ENCODE data around the gene MFNG. TPM values are rescaled to one million over a fixed set of nuclear protein-coding genes. Genes with fewer than 3 reads are reported as not detected.

The MFNG gene
- total and polyA plus RNA-seq, 8 donors, result 1.5 to 10.5 (median 4.4) TPM

DNA sequence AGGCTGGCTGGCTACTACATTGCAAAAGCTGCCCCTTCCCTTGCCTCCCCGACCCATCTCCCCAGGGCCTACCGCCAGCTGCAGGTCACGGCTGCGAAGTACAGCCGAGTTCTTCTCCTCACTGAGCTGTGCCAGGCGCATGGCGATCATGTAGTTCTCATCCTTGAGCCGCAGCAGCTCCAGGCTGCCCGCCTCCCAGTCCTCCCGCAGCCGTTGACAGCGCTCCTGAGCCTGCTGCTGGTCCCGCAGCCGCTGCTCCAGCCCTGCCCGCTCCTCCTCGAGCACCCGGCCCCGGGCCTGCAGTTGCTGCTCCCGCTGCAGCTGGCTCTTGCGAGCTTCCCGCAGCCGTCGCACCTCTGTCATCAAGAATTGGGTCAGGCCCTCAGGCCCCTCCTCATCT, 29.7 kb upstream of the MFNG start:
- ATAC-seq (no peak), DNase-seq (peak in 1 of 6 donors; percentile 59), FAIRE-seq (no peak)
- Histone ChIP-seq H3K27me3 (no peaks in the 10 kb centered on the region), H3K4me3 (no peak overlapping the region), H3K36me3 (no peaks in the 10 kb centered on the region), H3K4me1 (peaks cover 4 to 8% (median 6%) of the 10 kb centered on the region in 3 donors), H3K9me3 (no peaks in the 10 kb centered on the region), H3K27ac (no peak overlapping the region)
- 92 to 94% methylated on average over 23 of the region's 23 CpGs for WGBS, 2 donors
- intact Hi-C loops (cut with DNase I), result no loop called here
- TF ChIP-seq, protein P1, sequence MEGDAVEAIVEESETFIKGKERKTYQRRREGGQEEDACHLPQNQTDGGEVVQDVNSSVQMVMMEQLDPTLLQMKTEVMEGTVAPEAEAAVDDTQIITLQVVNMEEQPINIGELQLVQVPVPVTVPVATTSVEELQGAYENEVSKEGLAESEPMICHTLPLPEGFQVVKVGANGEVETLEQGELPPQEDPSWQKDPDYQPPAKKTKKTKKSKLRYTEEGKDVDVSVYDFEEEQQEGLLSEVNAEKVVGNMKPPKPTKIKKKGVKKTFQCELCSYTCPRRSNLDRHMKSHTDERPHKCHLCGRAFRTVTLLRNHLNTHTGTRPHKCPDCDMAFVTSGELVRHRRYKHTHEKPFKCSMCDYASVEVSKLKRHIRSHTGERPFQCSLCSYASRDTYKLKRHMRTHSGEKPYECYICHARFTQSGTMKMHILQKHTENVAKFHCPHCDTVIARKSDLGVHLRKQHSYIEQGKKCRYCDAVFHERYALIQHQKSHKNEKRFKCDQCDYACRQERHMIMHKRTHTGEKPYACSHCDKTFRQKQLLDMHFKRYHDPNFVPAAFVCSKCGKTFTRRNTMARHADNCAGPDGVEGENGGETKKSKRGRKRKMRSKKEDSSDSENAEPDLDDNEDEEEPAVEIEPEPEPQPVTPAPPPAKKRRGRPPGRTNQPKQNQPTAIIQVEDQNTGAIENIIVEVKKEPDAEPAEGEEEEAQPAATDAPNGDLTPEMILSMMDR (IDR thresholded peaks at IDR 0.05), result no peak

DNA sequence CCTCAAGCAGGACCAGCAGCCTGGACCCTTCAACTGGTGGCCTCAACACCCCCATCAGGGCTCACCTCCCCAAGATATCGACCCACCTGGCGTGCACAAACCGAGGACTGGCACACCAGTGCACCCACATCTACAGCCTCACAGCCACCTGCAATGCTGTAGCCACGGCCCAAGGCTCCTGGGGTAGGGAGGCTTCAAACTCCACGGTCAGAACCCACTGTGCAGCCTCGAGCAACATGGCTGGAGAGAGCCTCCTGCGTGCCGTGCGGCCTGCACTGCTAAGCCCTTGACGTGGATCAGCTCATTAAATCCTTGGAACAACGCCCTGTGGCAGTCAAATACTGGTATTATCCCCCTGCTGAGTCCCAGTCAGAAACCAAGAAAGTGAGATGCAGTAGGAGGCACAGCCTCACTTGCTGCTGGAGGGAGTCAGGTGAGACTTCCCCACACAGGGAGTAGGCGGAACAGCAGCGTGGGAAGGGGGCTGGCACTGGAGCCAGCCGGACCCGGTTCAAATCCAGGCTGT, 28.4 kb upstream of the MFNG start:
- Histone ChIP-seq H3K4me3 (no peak overlapping the region), H3K4me1 (peaks cover 4 to 8% (median 6%) of the 10 kb centered on the region in 3 donors), H3K36me3 (no peaks in the 10 kb centered on the region), H3K27me3 (no peaks in the 10 kb centered on the region), H3K27ac (peak overlapping the region in 3 of 4 donors; percentile 5 to 47 (median 26)), H3K9me3 (no peaks in the 10 kb centered on the region)
- FAIRE-seq (no peak), ATAC-seq (peak in 1 of 4 donors; percentile 6), DNase-seq (peak in 2 of 6 donors; percentile 46 to 49)
- TF ChIP-seq, protein P1 (IDR thresholded peaks at IDR 0.05), result no peak
- intact Hi-C loops (cut with DNase I), result no loop called here
- WGBS, 2 donors, result 51 to 56% methylated on average over 15 of the region's 15 CpGs

DNA sequence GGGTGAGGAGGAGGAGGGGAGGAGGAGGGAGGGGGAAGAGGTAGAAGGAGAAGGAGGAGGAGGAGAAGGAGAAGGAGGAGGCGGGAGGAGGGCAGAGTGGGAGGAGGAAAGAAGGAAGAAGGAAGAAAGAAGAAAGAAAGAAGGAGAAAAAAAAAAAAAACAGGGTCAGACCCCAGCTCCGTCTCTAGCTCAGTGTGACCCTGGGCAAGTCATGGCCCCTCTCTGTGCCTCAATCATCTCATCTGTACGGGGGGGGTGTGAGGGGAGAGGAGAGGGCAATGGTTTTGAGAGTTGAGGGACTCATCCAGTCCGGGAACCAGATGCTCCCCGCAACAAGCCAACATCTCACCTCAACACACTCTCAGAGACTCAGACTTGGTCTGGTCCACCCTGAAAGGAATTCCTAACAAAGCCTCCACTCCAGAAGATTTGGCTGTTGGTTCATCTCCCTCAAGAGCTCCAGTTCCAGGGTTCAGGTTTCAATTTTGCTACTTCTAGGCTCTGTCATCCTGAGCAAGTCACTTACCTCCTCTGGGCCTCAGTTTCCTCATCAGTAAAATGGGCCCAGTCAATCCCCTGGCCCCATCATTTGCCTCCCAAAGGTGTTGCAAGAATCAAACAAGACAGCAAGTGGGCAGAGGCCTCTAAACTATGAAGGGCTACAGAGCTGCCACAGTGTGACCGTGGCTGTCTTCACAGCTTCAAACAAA, 25.4 kb upstream of the MFNG start:
- Histone ChIP-seq H3K9me3 (no peaks in the 10 kb centered on the region), H3K36me3 (peaks cover 0 to 6% (median 4%) of the 10 kb centered on the region in 3 donors), H3K27ac (peak overlapping the region; percentile 66 to 87 (median 70)), H3K27me3 (no peaks in the 10 kb centered on the region), H3K4me3 (no peak overlapping the region), H3K4me1 (peaks cover 4 to 8% (median 6%) of the 10 kb centered on the region in 3 donors)
- FAIRE-seq, result no peak
- 83 to 91% methylated on average over 6 of the region's 6 CpGs for WGBS, 2 donors
- intact Hi-C loops (cut with DNase I), result no loop called here
- no peak for ATAC-seq
- DNase-seq, result peak in 2 of 6 donors; percentile 2 to 10
- TF ChIP-seq, protein P1 (IDR thresholded peaks at IDR 0.05), result no peak

DNA sequence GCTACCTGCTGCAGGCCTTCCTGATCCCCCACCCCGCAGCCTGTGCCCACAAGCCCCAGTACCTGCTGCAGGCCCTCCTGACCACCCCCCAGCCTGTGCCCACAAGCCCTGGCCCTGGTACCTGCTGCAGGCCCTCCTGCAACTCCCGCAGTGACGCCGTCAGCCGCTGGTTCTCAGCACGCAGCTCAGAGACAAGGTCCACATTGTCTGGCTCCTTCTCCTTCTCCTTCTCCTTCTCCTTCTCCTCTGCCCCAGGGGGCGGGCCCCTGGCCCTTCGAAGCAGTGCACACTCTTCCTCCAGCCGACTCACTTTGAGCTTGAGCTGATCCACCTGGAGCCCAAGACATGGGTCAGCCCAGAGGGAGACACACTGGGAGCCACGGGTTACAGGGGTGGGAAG, 23.9 kb upstream of the MFNG start:
- FAIRE-seq, result no peak
- H3K4me3 ChIP-seq, result no peak overlapping the region
- peak in 2 of 6 donors; percentile 24 to 63 for DNase-seq
- H3K4me1 ChIP-seq, result peaks cover 4 to 6% (median 5%) of the 10 kb centered on the region in 3 donors
- H3K36me3 ChIP-seq, result peaks cover 0 to 14% (median 4%) of the 10 kb centered on the region in 3 donors
- TF ChIP-seq, protein P1 (IDR thresholded peaks at IDR 0.05), result no peak
- intact Hi-C loops (cut with DNase I), result no loop called here
- 65 to 67% methylated on average over 10 of the region's 10 CpGs for WGBS, 2 donors
- H3K9me3 ChIP-seq, result no peaks in the 10 kb centered on the region
- H3K27me3 ChIP-seq, result no peaks in the 10 kb centered on the region
- ATAC-seq, result no peak
- peak overlapping the region in 2 of 4 donors; percentile 36 to 41 for H3K27ac ChIP-seq

All from pancreas (tissue), 10 donors.